ENCODE data around the gene RUNDC1. TPM values are rescaled to one million over a fixed set of nuclear protein-coding genes. Genes with fewer than 3 reads are reported as not detected.

Gene RUNDC1
- polyA plus RNA-seq, 1 donor (not counting 4 experiments of a cell fraction or from before 2014, with no cell fraction given): 11.1 TPM

DNA sequence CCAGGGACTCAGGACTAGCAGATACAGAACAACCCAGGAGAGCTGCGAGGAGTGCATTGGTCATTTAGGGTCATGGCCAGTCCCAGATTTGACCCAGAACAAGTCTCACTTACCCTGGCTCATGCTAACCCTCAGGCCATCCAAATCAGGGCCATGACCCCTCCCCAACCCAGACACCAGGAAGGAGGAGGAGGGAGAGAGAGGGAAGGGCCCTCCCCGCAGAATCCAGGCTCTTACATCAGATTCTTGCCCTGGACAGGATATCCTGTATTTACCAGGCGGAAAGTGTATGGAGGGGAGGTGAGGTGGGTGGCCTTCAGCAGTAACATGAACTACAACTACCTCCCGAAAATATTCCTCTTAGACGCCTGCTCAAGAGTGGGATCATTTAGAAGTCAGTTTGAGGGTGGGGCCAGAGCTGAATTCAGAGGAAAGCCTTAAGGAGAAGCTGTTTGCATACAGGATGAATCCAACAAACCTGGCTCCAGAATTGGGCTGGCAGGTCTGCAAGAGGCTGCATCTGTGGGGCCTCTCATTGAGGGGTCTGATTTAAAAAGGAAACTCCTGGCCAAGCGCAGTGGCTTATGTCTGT, 39.8 kb downstream of the RUNDC1 start:
- no peak overlapping the region for H3K27ac ChIP-seq (ENCODE audit: control insufficient read depth, insufficient read depth, low read length)
- DNase-seq (ENCODE audit: low read depth, low spot score) (no peak), FAIRE-seq (no peak)
- no peaks in the 10 kb centered on the region for H4K20me1 ChIP-seq (ENCODE audit: control insufficient read depth, extremely low read depth, insufficient read depth, low read length)
- TF ChIP-seq EZH2 (IDR thresholded peaks at IDR 0.05; ENCODE audit: low read length): no peak
- TF ChIP-seq, protein P1, sequence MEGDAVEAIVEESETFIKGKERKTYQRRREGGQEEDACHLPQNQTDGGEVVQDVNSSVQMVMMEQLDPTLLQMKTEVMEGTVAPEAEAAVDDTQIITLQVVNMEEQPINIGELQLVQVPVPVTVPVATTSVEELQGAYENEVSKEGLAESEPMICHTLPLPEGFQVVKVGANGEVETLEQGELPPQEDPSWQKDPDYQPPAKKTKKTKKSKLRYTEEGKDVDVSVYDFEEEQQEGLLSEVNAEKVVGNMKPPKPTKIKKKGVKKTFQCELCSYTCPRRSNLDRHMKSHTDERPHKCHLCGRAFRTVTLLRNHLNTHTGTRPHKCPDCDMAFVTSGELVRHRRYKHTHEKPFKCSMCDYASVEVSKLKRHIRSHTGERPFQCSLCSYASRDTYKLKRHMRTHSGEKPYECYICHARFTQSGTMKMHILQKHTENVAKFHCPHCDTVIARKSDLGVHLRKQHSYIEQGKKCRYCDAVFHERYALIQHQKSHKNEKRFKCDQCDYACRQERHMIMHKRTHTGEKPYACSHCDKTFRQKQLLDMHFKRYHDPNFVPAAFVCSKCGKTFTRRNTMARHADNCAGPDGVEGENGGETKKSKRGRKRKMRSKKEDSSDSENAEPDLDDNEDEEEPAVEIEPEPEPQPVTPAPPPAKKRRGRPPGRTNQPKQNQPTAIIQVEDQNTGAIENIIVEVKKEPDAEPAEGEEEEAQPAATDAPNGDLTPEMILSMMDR (optimal IDR thresholded peaks at IDR 0.05 in 1 of 3, IDR thresholded peaks at IDR 0.05 in 1 of 3, conservative IDR thresholded peaks at IDR 0.05 in 1 of 3; ENCODE audit: extremely low read depth in 1 of 3, insufficient read depth in 2 of 3, low read length in 3 of 3): no peak
- dilution Hi-C loops (cut with MboI; ENCODE audit: extremely low pct_ligation_motif_present, low sequenced_read_pairs): no loop called here
- H3K4me3 ChIP-seq (ENCODE audit: control insufficient read depth in 2 of 3, extremely low read depth in 1 of 3, insufficient read depth in 2 of 3, low read depth in 1 of 3, low read length in 3 of 3): no peak overlapping the region
- H2AFZ ChIP-seq (ENCODE audit: control insufficient read depth, low read length): no peak overlapping the region
- H3K4me2 ChIP-seq (ENCODE audit: control insufficient read depth, extremely low read depth, insufficient read depth, low read depth, low read length): peak overlapping the region; percentile 10
- H3K9me1 ChIP-seq (ENCODE audit: control insufficient read depth, extremely low read depth, insufficient read depth, low read length): no peaks in the 10 kb centered on the region
- no peak overlapping the region for H3K9ac ChIP-seq (ENCODE audit: control insufficient read depth, extremely low read depth, insufficient read depth, low read length)
- peaks cover 14% of the 10 kb centered on the region for H3K4me1 ChIP-seq (ENCODE audit: control insufficient read depth, extremely low read depth, insufficient read depth, low read length)
- peaks cover 20% of the 10 kb centered on the region for H3K79me2 ChIP-seq (ENCODE audit: control insufficient read depth, insufficient read depth, low read length)
- peaks cover 5% of the 10 kb centered on the region for H3K27me3 ChIP-seq (ENCODE audit: control insufficient read depth, extremely low read depth, insufficient read depth, low read length)
- no peaks in the 10 kb centered on the region for H3K9me3 ChIP-seq (ENCODE audit: control insufficient read depth, low read depth, low read length)
- H3K36me3 ChIP-seq (ENCODE audit: control insufficient read depth in 2 of 2, extremely low read depth in 1 of 2, insufficient read depth in 2 of 2, low read length in 2 of 2): peaks cover 11 to 25% of the 10 kb centered on the region in 2 experiments

DNA sequence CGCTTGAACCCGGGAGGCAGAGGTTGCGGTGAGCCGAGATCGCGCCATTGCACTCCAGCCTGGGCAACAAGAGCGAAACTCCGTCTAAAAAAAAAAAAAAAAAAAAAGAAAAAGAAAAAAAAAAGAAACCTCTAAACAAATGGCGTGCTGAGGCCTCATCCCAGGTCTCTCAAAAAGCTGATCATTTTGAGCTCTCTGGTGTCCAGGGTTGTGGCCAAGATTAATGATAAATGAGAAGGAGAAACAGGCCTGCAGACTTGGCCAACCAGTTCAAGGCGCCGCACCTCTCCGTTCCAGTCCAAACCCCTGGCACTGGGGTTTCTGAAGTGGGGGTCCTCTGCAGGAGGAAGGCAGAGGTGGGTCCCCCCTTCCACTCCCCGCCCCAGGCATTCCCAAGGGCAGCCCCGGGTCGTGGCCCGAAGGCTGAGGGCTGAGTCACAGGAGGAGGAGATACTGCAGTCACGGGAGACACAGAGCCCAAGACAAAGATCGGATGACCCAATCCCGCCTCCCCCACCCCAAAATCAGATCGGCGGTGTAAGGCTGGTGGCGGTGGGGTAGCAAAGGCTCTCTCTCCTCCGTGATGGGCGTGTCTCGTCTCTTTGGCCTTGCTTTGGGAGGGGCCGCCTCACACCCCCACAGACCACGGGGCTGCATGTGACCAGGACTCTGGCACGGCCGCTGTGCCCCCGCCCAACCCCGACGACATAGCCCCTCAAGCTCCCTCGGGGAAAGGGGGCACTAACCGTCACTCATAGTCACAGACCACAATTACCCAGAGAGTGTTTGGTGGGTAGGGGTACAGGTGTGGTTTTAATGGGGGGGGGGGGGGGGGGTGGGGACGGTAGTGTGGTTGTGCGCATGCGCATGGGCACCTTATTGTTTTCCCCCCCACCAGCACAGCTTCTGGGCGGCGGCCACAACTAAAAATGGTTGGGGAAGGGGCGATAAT, 40.7 kb downstream of the RUNDC1 start:
- Histone ChIP-seq H3K27ac (ENCODE audit: control insufficient read depth, insufficient read depth, low read length) (peak overlapping the region; percentile 66), H3K9ac (ENCODE audit: control insufficient read depth, extremely low read depth, insufficient read depth, low read length) (peak overlapping the region; percentile 87), H3K4me2 (ENCODE audit: control insufficient read depth, extremely low read depth, insufficient read depth, low read depth, low read length) (peak overlapping the region; percentile 76), H4K20me1 (ENCODE audit: control insufficient read depth, extremely low read depth, insufficient read depth, low read length) (no peaks in the 10 kb centered on the region), H2AFZ (ENCODE audit: control insufficient read depth, low read length) (peak overlapping the region; percentile 87), H3K4me3 (ENCODE audit: control insufficient read depth in 2 of 3, extremely low read depth in 1 of 3, insufficient read depth in 2 of 3, low read depth in 1 of 3, low read length in 3 of 3) (peak overlapping the region; percentile 90 to 100 (median 95)), H3K27me3 (ENCODE audit: control insufficient read depth, extremely low read depth, insufficient read depth, low read length) (peaks cover 12% of the 10 kb centered on the region), H3K9me1 (ENCODE audit: control insufficient read depth, extremely low read depth, insufficient read depth, low read length) (no peaks in the 10 kb centered on the region), H3K9me3 (ENCODE audit: control insufficient read depth, low read depth, low read length) (no peaks in the 10 kb centered on the region), H3K79me2 (ENCODE audit: control insufficient read depth, insufficient read depth, low read length) (peaks cover 20% of the 10 kb centered on the region), H3K4me1 (ENCODE audit: control insufficient read depth, extremely low read depth, insufficient read depth, low read length) (peaks cover 14% of the 10 kb centered on the region), H3K36me3 (ENCODE audit: control insufficient read depth in 2 of 2, extremely low read depth in 1 of 2, insufficient read depth in 2 of 2, low read length in 2 of 2) (peaks cover 8 to 19% of the 10 kb centered on the region in 2 experiments)
- FAIRE-seq (no peak), DNase-seq (ENCODE audit: low read depth, low spot score) (no peak)
- dilution Hi-C loops (cut with MboI; ENCODE audit: extremely low pct_ligation_motif_present, low sequenced_read_pairs): no loop called here
- TF ChIP-seq, protein P1 (optimal IDR thresholded peaks at IDR 0.05 in 1 of 3, IDR thresholded peaks at IDR 0.05 in 1 of 3, conservative IDR thresholded peaks at IDR 0.05 in 1 of 3; ENCODE audit: extremely low read depth in 1 of 3, insufficient read depth in 2 of 3, low read length in 3 of 3): no peak
- TF ChIP-seq EZH2 (IDR thresholded peaks at IDR 0.05; ENCODE audit: low read length): no peak

Data from keratinocyte (primary cell).